KMS-11 (cell line): ENCODE data around the gene GPR63.

Experiments used
- H2AFZ ChIP-seq: fragments of 200-600 bp; sonication (generic); 2 replicates; pipeline ENCODE4 v1.6.1; 2016; ENCODE audit warnings: antibody characterized with exemption, mixed run types, low read depth
- H3K27ac ChIP-seq: fragments of 200-600 bp; sonication (generic); 2 replicates; pipeline ENCODE4 v1.6.1; 2016; ENCODE audit warnings: mild to moderate bottlenecking, mixed run types
- H3K27me3 ChIP-seq: fragments of 200-600 bp; sonication (generic); 2 replicates; pipeline ENCODE4 v1.6.1; 2017; ENCODE audit warnings: mild to moderate bottlenecking, low read depth, mixed run types, moderate library complexity; ENCODE audit not compliant: insufficient read depth
- H3K36me3 ChIP-seq: fragments of 200-600 bp; sonication (generic); 2 replicates; pipeline ENCODE4 v1.6.1; 2017; ENCODE audit warnings: mild to moderate bottlenecking, mixed run types; ENCODE audit not compliant: insufficient read depth
- H3K4me1 ChIP-seq: fragments of 200-600 bp; sonication (generic); 2 replicates; pipeline ENCODE4 v1.6.1; 2016; ENCODE audit warnings: mild to moderate bottlenecking, low read depth, mixed run types; ENCODE audit not compliant: poor library complexity, severe bottlenecking
- H3K4me2 ChIP-seq: fragments of 200-600 bp; sonication (generic); 2 replicates; pipeline ENCODE4 v1.7.0; 2016; ENCODE audit warnings: mild to moderate bottlenecking, mixed run types
- H3K4me3 ChIP-seq: fragments of 200-600 bp; sonication (generic); IDR thresholded peaks from 2 replicates; pipeline ENCODE4 v1.6.1; 2017; ENCODE audit warnings: low read depth, low read length, mixed read lengths; ENCODE audit not compliant: insufficient read depth
- H3K79me2 ChIP-seq: fragments of 200-600 bp; sonication (generic); 2 replicates; pipeline ENCODE4 v1.6.1; 2016; ENCODE audit warnings: low read depth, mixed run types; ENCODE audit not compliant: insufficient read depth
- H3K9ac ChIP-seq: fragments of 200-600 bp; sonication (generic); 2 replicates; pipeline ENCODE4 v1.6.1; 2016; ENCODE audit warnings: mild to moderate bottlenecking, mixed run types
- H4K20me1 ChIP-seq: fragments of 200-600 bp; sonication (generic); 2 replicates; pipeline ENCODE4 v1.6.1; 2016; ENCODE audit warnings: mild to moderate bottlenecking, mixed run types; ENCODE audit not compliant: insufficient read depth
- CTCF ChIP-seq: fragments of 200-600 bp; sonication (generic); conservative IDR thresholded peaks from 2 replicates; pipeline ENCODE4 v1.6.1; 2017; ENCODE audit warnings: low read depth, mild to moderate bottlenecking, antibody characterized with exemption, low read length, moderate library complexity, mixed read lengths

Gene GPR63

GRCh38 chr6:96834070-96834469 lies 3.2 kb downstream of the GPR63 start:
- TF ChIP-seq CTCF = no peak
- Histone ChIP-seq H3K36me3 (no peaks in the 10 kb centered on the region), H3K27me3 (no peaks in the 10 kb centered on the region), H3K4me2 (peak overlapping the region; percentile 77), H2AFZ (no peak overlapping the region), H3K79me2 (peaks cover 67% of the 10 kb centered on the region), H3K9ac (no peak overlapping the region; the same call in 1 of the 2 replicates), H3K4me3 (no peak overlapping the region), H3K4me1 (peaks cover 62% of the 10 kb centered on the region), H4K20me1 (no peaks in the 10 kb centered on the region; the same call in 1 of the 2 replicates), H3K27ac (peak overlapping the region; percentile 27; the same call in 1 of the 2 replicates)

- H3K27ac ChIP-seq = peak overlapping the region; percentile 11; the same call in 1 of the 2 replicates
- no peak overlapping the region for H3K4me3 ChIP-seq
- H3K9ac ChIP-seq = no peak overlapping the region
- H3K79me2 ChIP-seq = peaks cover 69% of the 10 kb centered on the region
- H3K4me2 ChIP-seq = peak overlapping the region; percentile 77; the same call in 1 of the 2 replicates
- H4K20me1 ChIP-seq = no peaks in the 10 kb centered on the region; the same call in 1 of the 2 replicates
- no peak overlapping the region for H2AFZ ChIP-seq
- no peaks in the 10 kb centered on the region for H3K36me3 ChIP-seq
- no peak for TF ChIP-seq CTCF
- peaks cover 71% of the 10 kb centered on the region for H3K4me1 ChIP-seq
- H3K27me3 ChIP-seq = no peaks in the 10 kb centered on the region
Observed at GRCh38 chr6:96832780-96833179, 4.5 kb downstream of the GPR63 start.

GRCh38 chr6:96826865-96827264 lies 10.4 kb downstream of the GPR63 start:
- H4K20me1 ChIP-seq = no peaks in the 10 kb centered on the region
- peaks cover 51% of the 10 kb centered on the region for H3K79me2 ChIP-seq

GRCh38 chr6:96823743-96824142 lies 13.5 kb downstream of the GPR63 start:
- no peak overlapping the region for H3K4me2 ChIP-seq
- TF ChIP-seq CTCF = no peak
- no peak overlapping the region for H3K4me3 ChIP-seq
- H4K20me1 ChIP-seq = no peaks in the 10 kb centered on the region
- no peak overlapping the region for H3K9ac ChIP-seq
- no peak overlapping the region for H3K27ac ChIP-seq
- H3K4me1 ChIP-seq = peaks cover 34% of the 10 kb centered on the region
- no peaks in the 10 kb centered on the region for H3K36me3 ChIP-seq
- no peaks in the 10 kb centered on the region for H3K27me3 ChIP-seq
- peaks cover 54% of the 10 kb centered on the region for H3K79me2 ChIP-seq
- no peak overlapping the region for H2AFZ ChIP-seq

More at GRCh38 chr6:96826865-96827264, 10.4 kb downstream of the GPR63 start:
- Histone ChIP-seq H3K4me1 (peaks cover 62% of the 10 kb centered on the region), H3K4me2 (peak overlapping the region; percentile 54), H3K4me3 (no peak overlapping the region), H3K9ac (no peak overlapping the region), H3K27me3 (no peaks in the 10 kb centered on the region), H3K27ac (no peak overlapping the region), H2AFZ (no peak overlapping the region), H3K36me3 (no peaks in the 10 kb centered on the region)
- TF ChIP-seq CTCF = no peak
